CD4-positive, CD25-positive, alpha-beta regulatory T cell (primary cell): ENCODE data around the gene RNF183. TPM values are rescaled to one million over a fixed set of nuclear protein-coding genes. Genes with fewer than 3 reads are reported as not detected.

Experiments
- ATAC-seq, 2 donors: fragments of 150-1000 bp; cut with Tn5 transposase; one replicate each; pipeline ENCODE4 v1.10.0; 2021; ENCODE audit warnings: low read depth in 2 of 2, moderate number of reproducible peaks in 2 of 2, moderate library complexity in 1 of 2
- DNase-seq, 3 donors: peaks; one replicate each; pipeline versions ENCODE4 v3.0.0 to v3.0.0-alpha.2; 2012 to 2022; ENCODE audit warnings: mixed read lengths in 1 of 3
- H3K27ac ChIP-seq: one replicate; pipeline ENCODE4 v1.7.0; 2013; ENCODE audit warnings: mild to moderate bottlenecking, low read length; ENCODE audit not compliant: insufficient read depth, poor library complexity, severe bottlenecking
- H3K27me3 ChIP-seq: one replicate; pipeline ENCODE4 v1.7.0; 2013; ENCODE audit warnings: low read length; ENCODE audit not compliant: control insufficient read depth, insufficient read depth
- H3K36me3 ChIP-seq: one replicate; pipeline ENCODE4 v1.7.0; 2013; ENCODE audit warnings: mild to moderate bottlenecking, low read length, moderate library complexity; ENCODE audit not compliant: control insufficient read depth, insufficient read depth
- H3K4me1 ChIP-seq: 2 replicates; pipeline ENCODE4 v1.7.0; 2013; ENCODE audit warnings: mild to moderate bottlenecking, low read length; ENCODE audit not compliant: insufficient read depth, control insufficient read depth, poor library complexity, severe bottlenecking
- H3K4me3 ChIP-seq: one replicate; pipeline ENCODE4 v1.7.0; 2013; ENCODE audit warnings: low read depth, mild to moderate bottlenecking, low read length, moderate library complexity
- H3K9me3 ChIP-seq, 2 experiments: 1 replicate in 1 of 2; 2 replicates in 1 of 2; pipeline ENCODE4 v1.7.0; 2013; ENCODE audit warnings: low read length in 2 of 2, mild to moderate bottlenecking in 1 of 2, moderate library complexity in 1 of 2; ENCODE audit not compliant: control insufficient read depth in 2 of 2
- H3K27ac Mint-ChIP-seq, 3 donors: one replicate each; pipeline ENCODE4 v1.8.0; 2020 to 2022; ENCODE audit warnings: mild to moderate bottlenecking in 3 of 3, mixed read lengths in 3 of 3, moderate library complexity in 2 of 3
- H3K27me3 Mint-ChIP-seq: one replicate; pipeline ENCODE4 v1.8.0; 2022; ENCODE audit warnings: mild to moderate bottlenecking, mixed read lengths
- H3K36me3 Mint-ChIP-seq: one replicate; pipeline ENCODE4 v1.8.0; 2020; ENCODE audit warnings: mixed read lengths
- H3K4me1 Mint-ChIP-seq, 4 donors: one replicate each; pipeline ENCODE4 v1.8.0; 2020 to 2022; ENCODE audit warnings: mixed read lengths in 4 of 4, mild to moderate bottlenecking in 1 of 4
- H3K4me3 Mint-ChIP-seq, 4 donors: one replicate each; pipeline ENCODE4 v1.8.0; 2020 to 2022; ENCODE audit warnings: mild to moderate bottlenecking in 4 of 4, mixed read lengths in 4 of 4, moderate library complexity in 3 of 4
- H3K9me3 Mint-ChIP-seq, 7 donors: one replicate each; pipeline ENCODE4 v1.8.0; 2020 to 2022; ENCODE audit warnings: mixed read lengths in 7 of 7, mild to moderate bottlenecking in 3 of 7, moderate library complexity in 2 of 7
- polyA plus RNA-seq, 4 donors: library from polyadenylated mRNA; unstranded; fragments of 300-500 nt; fragmentation: Illumina TruSeq; gene quantifications; one replicate each; pipeline ENCODE4 v1.2.3, GENCODE V29; 2021
- total RNA-seq: library from RNA; stranded (reverse); gene quantifications from one replicate; pipeline ENCODE4 v1.2.3, GENCODE V29; 2022

Gene RNF183, protein sequence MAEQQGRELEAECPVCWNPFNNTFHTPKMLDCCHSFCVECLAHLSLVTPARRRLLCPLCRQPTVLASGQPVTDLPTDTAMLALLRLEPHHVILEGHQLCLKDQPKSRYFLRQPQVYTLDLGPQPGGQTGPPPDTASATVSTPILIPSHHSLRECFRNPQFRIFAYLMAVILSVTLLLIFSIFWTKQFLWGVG
- total RNA-seq, result not detected
- not detected for polyA plus RNA-seq

DNA sequence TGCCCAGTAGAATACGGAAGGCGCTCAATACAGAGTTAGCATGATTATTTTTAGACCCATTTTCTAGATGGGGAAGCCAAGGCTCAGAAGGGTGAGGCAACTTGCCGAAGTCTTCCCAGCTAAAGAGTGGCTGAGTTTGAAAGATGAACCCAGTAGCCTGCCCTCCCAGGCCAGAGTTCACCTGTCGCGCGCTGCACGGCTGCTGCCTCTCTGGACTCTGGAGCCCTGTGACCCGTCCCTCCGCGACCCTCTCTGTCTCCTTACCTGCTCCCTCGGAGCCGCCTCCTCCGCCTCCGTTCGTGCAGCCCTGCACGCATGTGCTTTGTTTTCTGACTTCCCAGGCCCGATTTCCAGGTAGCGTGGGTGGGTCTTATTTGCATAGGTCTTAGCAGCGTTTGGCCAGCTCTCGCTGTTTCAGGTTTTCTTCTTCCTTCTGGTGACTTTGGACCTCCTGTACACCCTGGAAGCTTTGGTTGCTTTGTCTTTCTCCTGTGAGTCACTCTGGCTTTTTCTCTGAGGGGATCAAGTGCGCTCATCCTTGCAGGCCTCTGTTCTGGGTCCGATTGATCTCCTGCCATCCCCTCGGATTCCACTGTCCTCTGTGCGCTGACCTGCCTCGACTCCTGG is at the start of gene RNF183:
Gene RNF183 (minus strand): TSS at position 585 of the 627 bp plus-strand sequence. CDS start 5,192 bp downstream, outside the sequence.
- H3K27me3 ChIP-seq, result no peaks in the 10 kb centered on the region
- H3K36me3 ChIP-seq, result no peaks in the 10 kb centered on the region
- H3K27ac ChIP-seq, result no peak within 1 kb of the TSS
- Mint-ChIP-seq H3K27ac (peak within 1 kb of the TSS in 2 of 3 donors; percentile 60 to 69), H3K4me3 (no peak within 1 kb of the TSS), H3K4me1 (peaks cover 0 to 3% (median 0%) of the 10 kb centered on the region in 4 donors), H3K9me3 (no peaks in the 10 kb centered on the region), H3K36me3 (no peaks in the 10 kb centered on the region), H3K27me3 (no peaks in the 10 kb centered on the region)
- no peak for ATAC-seq
- H3K4me3 ChIP-seq, result no peak within 1 kb of the TSS
- no peaks in the 10 kb centered on the region for H3K9me3 ChIP-seq
- H3K4me1 ChIP-seq, result no peaks in the 10 kb centered on the region
- DNase-seq, result no peak

DNA sequence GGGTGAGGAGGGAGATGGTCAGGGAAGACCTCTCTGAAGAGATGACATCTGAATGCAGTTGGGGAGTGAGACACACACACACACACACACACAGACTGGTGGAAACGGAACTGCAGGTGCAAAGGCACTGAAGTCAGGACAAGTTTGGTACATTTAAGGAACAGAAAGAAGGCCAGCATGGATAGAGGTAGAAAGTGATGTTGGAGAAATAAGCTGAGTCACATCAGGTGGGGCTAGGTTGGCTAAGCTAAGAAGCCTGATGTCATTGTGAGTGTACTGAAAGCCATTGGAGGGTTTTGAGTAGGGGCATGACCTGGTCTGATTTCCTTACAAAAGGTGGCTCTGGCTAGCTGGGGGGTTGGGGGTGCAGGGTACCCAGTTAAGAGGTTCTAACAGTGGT is 49.2 kb upstream of the RNF183 start:
- no peak for DNase-seq
- Histone ChIP-seq H3K27me3 (peaks cover 21% of the 10 kb centered on the region), H3K27ac (no peak overlapping the region), H3K9me3 (no peaks in the 10 kb centered on the region), H3K4me3 (no peak overlapping the region), H3K36me3 (no peaks in the 10 kb centered on the region), H3K4me1 (peaks cover 16% of the 10 kb centered on the region)
- no peak overlapping the region for H3K4me3 Mint-ChIP-seq
- H3K27ac Mint-ChIP-seq, result no peak overlapping the region
- peaks cover 41% of the 10 kb centered on the region for H3K27me3 Mint-ChIP-seq
- H3K36me3 Mint-ChIP-seq, result no peaks in the 10 kb centered on the region
- H3K4me1 Mint-ChIP-seq, result peaks cover 0 to 21% (median 5%) of the 10 kb centered on the region in 4 donors
- ATAC-seq, result no peak
- H3K9me3 Mint-ChIP-seq, result peaks cover 0 to 6% (median 0%) of the 10 kb centered on the region in 7 donors

DNA sequence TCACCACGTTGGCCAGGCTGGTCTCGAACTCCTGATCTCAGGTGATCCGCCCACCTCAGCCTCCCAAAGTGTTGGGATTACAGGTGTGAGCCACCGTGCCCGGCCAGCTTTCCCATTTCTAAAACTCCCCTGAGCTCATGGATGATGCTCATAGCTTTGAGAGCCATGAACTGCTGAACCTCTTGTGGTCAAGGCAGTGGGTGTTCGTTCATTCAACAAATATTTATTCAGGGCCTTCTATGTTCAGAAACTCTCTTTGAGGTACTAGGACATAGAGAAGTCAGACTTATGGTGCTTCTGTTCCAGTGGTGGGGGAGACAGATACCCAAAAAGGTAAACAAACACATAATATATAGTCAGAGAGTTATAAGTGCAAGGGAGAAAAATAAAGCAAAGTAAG is 48.8 kb upstream of the RNF183 start:
- Histone ChIP-seq H3K27ac (no peak overlapping the region), H3K27me3 (peaks cover 21% of the 10 kb centered on the region), H3K9me3 (no peaks in the 10 kb centered on the region), H3K36me3 (no peaks in the 10 kb centered on the region), H3K4me1 (peaks cover 16% of the 10 kb centered on the region), H3K4me3 (no peak overlapping the region)
- ATAC-seq (no peak), DNase-seq (no peak)
- Mint-ChIP-seq H3K9me3 (peaks cover 0 to 8% (median 0%) of the 10 kb centered on the region in 7 donors), H3K27me3 (peaks cover 45% of the 10 kb centered on the region), H3K4me3 (no peak overlapping the region), H3K36me3 (no peaks in the 10 kb centered on the region), H3K4me1 (peaks cover 0 to 21% (median 5%) of the 10 kb centered on the region in 4 donors), H3K27ac (no peak overlapping the region)

DNA sequence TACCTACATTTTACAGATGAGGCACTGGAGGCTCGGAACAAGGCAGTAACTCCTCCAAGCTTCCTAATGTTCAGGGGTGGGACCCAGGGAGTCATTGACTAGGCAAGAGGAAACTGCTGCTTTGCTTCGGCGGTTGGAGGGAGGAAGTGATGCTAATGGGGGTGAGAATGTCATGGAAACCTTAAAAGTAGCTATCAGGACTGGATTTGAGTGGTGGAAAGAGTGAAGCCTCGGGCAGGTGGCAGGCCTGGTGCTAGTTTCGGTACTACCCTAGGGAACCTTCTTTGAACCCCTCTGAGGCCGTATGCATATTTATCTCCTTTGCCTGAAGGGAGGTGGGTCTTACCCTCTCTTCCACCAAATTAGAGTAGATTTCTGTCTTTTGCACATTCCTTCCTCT is 47.8 kb upstream of the RNF183 start:
- peak in 1 of 3 donors; percentile 63 for DNase-seq
- H3K4me3 ChIP-seq, result no peak overlapping the region
- peaks cover 21% of the 10 kb centered on the region for H3K27me3 ChIP-seq
- H3K4me1 ChIP-seq, result peaks cover 16% of the 10 kb centered on the region
- Mint-ChIP-seq H3K4me3 (peak overlapping the region in 3 of 4 donors; percentile 47 to 77 (median 76)), H3K36me3 (no peaks in the 10 kb centered on the region), H3K27me3 (peaks cover 38% of the 10 kb centered on the region), H3K4me1 (peaks cover 0 to 21% (median 5%) of the 10 kb centered on the region in 4 donors), H3K27ac (peak overlapping the region in 2 of 3 donors; percentile 4 to 38), H3K9me3 (peaks cover 0 to 8% (median 0%) of the 10 kb centered on the region in 7 donors)
- H3K9me3 ChIP-seq, result no peaks in the 10 kb centered on the region
- no peak for ATAC-seq
- no peak overlapping the region for H3K27ac ChIP-seq
- no peaks in the 10 kb centered on the region for H3K36me3 ChIP-seq

DNA sequence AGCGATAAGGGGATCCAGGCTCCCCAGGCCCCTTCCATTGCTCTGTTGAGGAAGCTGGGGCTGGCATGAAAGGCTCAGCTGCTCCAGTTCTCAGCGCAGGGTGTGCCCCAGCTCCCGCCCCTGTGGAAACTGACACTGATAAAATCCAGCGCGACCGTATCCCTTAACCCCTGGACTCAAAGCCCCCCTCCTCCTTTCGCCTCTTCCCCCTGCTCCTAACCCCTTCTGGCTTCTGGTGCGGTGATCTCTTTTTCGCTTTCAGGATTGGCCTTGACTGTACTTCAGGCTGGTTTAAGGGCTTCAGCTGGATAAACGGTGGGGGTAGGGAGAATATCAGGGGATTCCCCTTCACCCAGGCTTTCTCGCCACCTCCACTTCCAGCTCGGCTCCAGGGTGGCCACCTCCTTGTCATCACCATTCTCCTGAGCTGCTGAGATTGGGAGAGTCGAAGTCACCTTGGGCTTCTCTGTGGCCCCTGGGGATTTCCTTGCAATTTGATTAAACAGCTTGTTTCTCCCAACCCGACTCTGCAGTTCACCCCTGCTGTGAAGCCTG is 47.0 kb upstream of the RNF183 start:
- ATAC-seq (no peak), DNase-seq (no peak)
- Histone ChIP-seq H3K27ac (no peak overlapping the region), H3K36me3 (no peaks in the 10 kb centered on the region), H3K4me1 (peaks cover 16% of the 10 kb centered on the region), H3K9me3 (no peaks in the 10 kb centered on the region), H3K4me3 (peak overlapping the region; percentile 66), H3K27me3 (peaks cover 21% of the 10 kb centered on the region)
- Mint-ChIP-seq H3K36me3 (no peaks in the 10 kb centered on the region), H3K9me3 (peaks cover 0 to 8% (median 0%) of the 10 kb centered on the region in 7 donors), H3K4me1 (peaks cover 0 to 21% (median 5%) of the 10 kb centered on the region in 4 donors), H3K4me3 (peak overlapping the region; percentile 47 to 77 (median 73)), H3K27ac (peak overlapping the region in 1 of 3 donors; percentile 4), H3K27me3 (peaks cover 38% of the 10 kb centered on the region)

DNA sequence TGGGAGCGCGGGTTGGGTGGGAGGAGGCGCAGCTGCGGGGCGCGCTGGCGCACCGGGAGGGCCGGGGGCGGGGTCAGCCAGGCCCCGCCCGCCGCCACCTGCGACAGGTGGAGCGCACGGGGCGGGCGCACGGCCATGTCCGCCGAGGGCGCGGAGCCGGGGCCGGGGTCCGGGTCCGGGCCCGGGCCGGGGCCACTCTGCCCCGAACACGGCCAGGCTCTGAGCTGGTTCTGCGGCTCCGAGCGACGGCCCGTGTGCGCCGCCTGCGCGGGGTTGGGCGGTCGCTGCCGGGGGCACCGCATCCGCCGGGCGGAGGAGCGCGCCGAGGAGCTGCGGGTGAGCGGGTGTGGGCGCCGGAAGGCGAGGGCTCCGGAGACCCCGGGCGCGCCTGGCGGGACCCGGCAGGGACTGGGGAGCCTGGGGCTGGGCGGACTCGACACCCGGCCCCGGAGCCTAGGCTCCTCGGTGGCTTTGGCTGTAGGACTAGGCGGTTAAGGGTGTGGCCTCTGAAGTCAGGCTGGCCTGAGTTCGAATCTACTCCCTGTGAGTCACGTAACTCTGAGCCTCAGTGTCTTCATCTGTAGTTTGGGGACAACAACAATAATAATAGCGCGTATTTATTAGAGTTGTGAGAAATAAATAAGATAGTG is 46.4 kb upstream of the RNF183 start, which contains the start of gene BSPRY:
Gene BSPRY (plus strand): TSS at position 97 of the 650 bp plus-strand sequence. CDS start 39 bp downstream, at position 136.
- peaks cover 0 to 21% (median 5%) of the 10 kb centered on the region in 4 donors for H3K4me1 Mint-ChIP-seq
- peak within 1 kb of the TSS in 1 of 3 donors; percentile 4 for H3K27ac Mint-ChIP-seq
- Histone ChIP-seq H3K36me3 (no peaks in the 10 kb centered on the region), H3K27ac (no peak within 1 kb of the TSS), H3K4me3 (peak within 1 kb of the TSS; percentile 66), H3K27me3 (peaks cover 21% of the 10 kb centered on the region), H3K9me3 (no peaks in the 10 kb centered on the region), H3K4me1 (peaks cover 16% of the 10 kb centered on the region)
- peak within 1 kb of the TSS; percentile 70 to 81 (median 78) for H3K4me3 Mint-ChIP-seq
- peak; percentile 4 to 63 (median 37) for DNase-seq
- peak; percentile 68 to 69 for ATAC-seq
- H3K27me3 Mint-ChIP-seq, result peaks cover 38% of the 10 kb centered on the region
- peaks cover 0 to 8% (median 0%) of the 10 kb centered on the region in 7 donors for H3K9me3 Mint-ChIP-seq
- H3K36me3 Mint-ChIP-seq, result no peaks in the 10 kb centered on the region

DNA sequence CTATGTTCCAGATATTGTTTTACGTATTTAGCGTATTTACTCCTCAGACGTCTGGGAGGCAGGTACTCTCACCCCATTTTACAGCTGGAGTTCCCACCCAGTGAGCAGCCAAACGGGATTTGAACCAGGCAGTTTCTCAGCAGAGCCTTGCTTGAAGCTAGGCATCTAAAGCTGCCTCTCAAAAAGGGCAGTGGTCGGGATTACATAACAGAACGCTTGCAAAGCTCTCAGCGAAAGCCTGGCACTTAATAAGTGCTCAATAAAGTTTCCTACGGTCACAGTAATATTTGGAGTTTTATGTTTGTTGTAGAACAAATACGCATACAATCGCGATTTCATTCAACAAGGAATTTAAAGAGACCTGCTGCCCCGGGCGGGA is 45.9 kb upstream of the RNF183 start:
- no peak overlapping the region for H3K27ac ChIP-seq
- peak overlapping the region; percentile 70 to 81 (median 78) for H3K4me3 Mint-ChIP-seq
- peaks cover 16% of the 10 kb centered on the region for H3K4me1 ChIP-seq
- DNase-seq, result no peak
- H3K36me3 Mint-ChIP-seq, result no peaks in the 10 kb centered on the region
- peaks cover 0 to 21% (median 5%) of the 10 kb centered on the region in 4 donors for H3K4me1 Mint-ChIP-seq
- ATAC-seq, result no peak
- H3K27ac Mint-ChIP-seq, result no peak overlapping the region
- H3K4me3 ChIP-seq, result no peak overlapping the region
- H3K9me3 Mint-ChIP-seq, result peaks cover 0 to 8% (median 0%) of the 10 kb centered on the region in 7 donors
- H3K9me3 ChIP-seq, result no peaks in the 10 kb centered on the region
- peaks cover 21% of the 10 kb centered on the region for H3K27me3 ChIP-seq
- no peaks in the 10 kb centered on the region for H3K36me3 ChIP-seq
- peaks cover 38% of the 10 kb centered on the region for H3K27me3 Mint-ChIP-seq
